Muscle layer of colon (tissue), 2 donors: ENCODE measurements around the gene ATG4B.

ENCODE experiments used
- H3K27ac ChIP-seq: one replicate; pipeline ENCODE4 v1.7.0; 2013; ENCODE audit warnings: low read depth, mild to moderate bottlenecking, low read length, moderate library complexity
- H3K27me3 ChIP-seq, 2 donors: one replicate each; pipeline ENCODE4 v1.7.0; 2013; ENCODE audit warnings: low read length in 2 of 2, mild to moderate bottlenecking in 2 of 2; ENCODE audit not compliant: insufficient read depth in 2 of 2, control insufficient read depth in 1 of 2
- H3K36me3 ChIP-seq: one replicate; pipeline ENCODE4 v1.7.0; 2013; ENCODE audit warnings: mild to moderate bottlenecking, low read length; ENCODE audit not compliant: insufficient read depth
- H3K4me1 ChIP-seq: one replicate; pipeline ENCODE4 v1.7.0; 2013; ENCODE audit warnings: mild to moderate bottlenecking, low read length; ENCODE audit not compliant: insufficient read depth
- H3K4me3 ChIP-seq, 2 donors: one replicate each; pipeline ENCODE4 v1.7.0; 2013; ENCODE audit warnings: low read length in 2 of 2, low read depth in 1 of 2, mild to moderate bottlenecking in 1 of 2, moderate library complexity in 1 of 2
- H3K9ac ChIP-seq: one replicate; pipeline ENCODE4 v1.7.0; 2013; ENCODE audit warnings: low read length
- H3K9me3 ChIP-seq: one replicate; pipeline ENCODE4 v1.7.0; 2013; ENCODE audit warnings: mild to moderate bottlenecking, low read length
- donor health status: abdominal sarcoma.
- donor health status: Adenocarcinoma of cecum.

Gene ATG4B

DNA sequence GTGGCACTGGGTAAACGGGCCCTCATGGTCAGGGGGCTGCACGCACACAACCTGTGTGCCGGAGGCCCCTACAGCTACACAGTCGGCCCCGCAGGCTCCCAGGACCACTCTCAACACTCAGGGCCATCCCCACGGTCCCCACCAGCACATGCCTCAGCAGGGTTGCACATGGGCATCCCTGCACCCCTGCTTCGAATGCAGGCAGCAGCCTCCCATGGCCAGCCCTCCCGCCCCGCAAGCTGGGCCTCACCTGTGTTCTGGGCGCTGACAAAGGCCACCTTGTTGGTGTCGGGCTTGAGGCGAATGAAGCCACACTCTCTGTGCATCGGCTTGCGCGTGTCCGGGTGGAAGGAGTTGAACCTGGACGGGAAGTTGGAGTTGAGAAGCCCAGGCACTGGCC is 34.8 kb upstream of the ATG4B start:
- Histone ChIP-seq H3K9ac (no peak overlapping the region), H3K36me3 (peaks cover 32% of the 10 kb centered on the region), H3K27ac (no peak overlapping the region)

DNA sequence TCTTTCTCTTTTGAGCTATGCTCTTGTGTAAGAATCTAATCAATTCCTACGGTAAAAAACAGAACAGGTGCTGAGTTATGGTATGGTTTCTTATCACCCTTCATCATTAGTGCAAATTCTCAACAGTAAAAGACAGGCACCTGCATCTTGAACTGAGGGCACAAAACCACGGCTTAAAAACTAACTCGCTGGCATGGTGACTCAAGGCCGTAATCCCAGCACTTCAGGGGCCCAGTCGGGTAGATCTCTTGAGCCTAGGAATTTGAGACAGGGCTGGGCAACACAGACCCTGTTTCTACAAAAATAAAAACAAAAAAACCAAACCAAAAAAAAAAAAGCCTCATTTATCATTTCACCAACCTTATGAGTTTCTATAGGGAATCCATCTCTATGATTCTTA is 33.8 kb upstream of the ATG4B start:
- no peaks in the 10 kb centered on the region for H3K4me1 ChIP-seq
- no peaks in the 10 kb centered on the region for H3K9me3 ChIP-seq
- H3K27me3 ChIP-seq: no peaks in the 10 kb centered on the region
- H3K9ac ChIP-seq: no peak overlapping the region
- no peak overlapping the region for H3K27ac ChIP-seq
- no peak overlapping the region for H3K4me3 ChIP-seq
- H3K36me3 ChIP-seq: peaks cover 32% of the 10 kb centered on the region

More for the DNA sequence above, 34.8 kb upstream of the ATG4B start:
- no peaks in the 10 kb centered on the region for H3K27me3 ChIP-seq
- H3K4me1 ChIP-seq: no peaks in the 10 kb centered on the region
- H3K9me3 ChIP-seq: no peaks in the 10 kb centered on the region
- no peak overlapping the region for H3K4me3 ChIP-seq

DNA sequence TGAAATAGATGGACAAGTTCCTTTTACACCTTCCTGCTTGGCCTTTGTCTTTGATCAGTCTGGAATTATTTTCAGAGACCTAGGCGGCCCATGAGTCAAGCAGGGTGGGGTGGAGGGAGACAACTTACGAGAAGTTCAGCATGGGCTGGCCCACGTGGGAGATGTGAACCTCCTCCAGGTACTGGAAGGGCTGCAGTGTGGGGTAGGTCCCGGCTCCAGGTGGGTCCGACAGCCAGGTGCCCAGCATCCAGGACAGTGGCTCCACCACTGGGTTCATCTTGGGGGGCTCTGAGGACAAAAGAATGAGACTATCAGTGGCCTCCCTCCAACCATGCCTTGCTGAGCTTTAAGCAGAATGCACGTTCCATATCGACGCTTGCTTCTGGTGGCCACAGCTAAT is 31.3 kb upstream of the ATG4B start:
- no peaks in the 10 kb centered on the region for H3K9me3 ChIP-seq
- H3K36me3 ChIP-seq: peaks cover 32% of the 10 kb centered on the region
- no peaks in the 10 kb centered on the region for H3K27me3 ChIP-seq
- peaks cover 10% of the 10 kb centered on the region for H3K4me1 ChIP-seq
- no peak overlapping the region for H3K27ac ChIP-seq
- H3K9ac ChIP-seq: no peak overlapping the region
- no peak overlapping the region for H3K4me3 ChIP-seq

DNA sequence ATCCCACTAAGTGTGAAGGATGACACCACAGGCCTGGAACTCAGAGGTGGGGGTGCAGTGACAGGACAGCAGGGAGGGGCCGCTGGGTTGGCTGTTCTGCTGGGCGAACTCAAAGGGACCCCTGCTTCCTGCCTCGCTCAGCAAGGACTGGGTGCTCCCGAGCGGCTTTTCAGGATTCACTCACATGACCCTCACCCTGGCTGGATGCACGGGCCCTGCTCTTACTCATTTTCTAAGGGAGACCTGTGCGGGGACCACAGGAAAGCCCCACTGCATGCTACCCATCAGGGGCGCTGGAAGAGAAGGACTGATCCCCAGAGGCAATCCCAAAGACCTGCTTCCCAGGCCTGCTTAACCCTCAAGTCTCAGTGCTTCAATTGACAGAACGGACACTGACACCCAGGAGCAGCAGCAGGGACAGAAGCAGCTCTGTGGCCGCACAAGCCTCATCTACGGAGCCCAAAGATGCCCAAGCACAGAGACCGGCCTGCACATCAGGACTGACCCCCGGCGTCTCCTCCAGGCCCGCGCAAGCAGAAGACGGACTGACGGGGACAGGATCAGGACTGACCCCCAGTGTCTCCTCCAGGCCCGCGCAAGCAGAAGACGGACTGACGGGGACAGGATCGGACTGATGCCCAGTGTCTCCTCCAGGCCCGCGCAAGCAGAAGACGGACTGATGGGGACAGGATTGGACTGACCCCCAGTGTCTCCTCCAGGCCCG is 30.2 kb upstream of the ATG4B start:
- no peak overlapping the region for H3K27ac ChIP-seq
- H3K36me3 ChIP-seq: peaks cover 26% of the 10 kb centered on the region
- H3K4me3 ChIP-seq: no peak overlapping the region
- no peak overlapping the region for H3K9ac ChIP-seq
- H3K9me3 ChIP-seq: no peaks in the 10 kb centered on the region
- peaks cover 10% of the 10 kb centered on the region for H3K4me1 ChIP-seq
- H3K27me3 ChIP-seq: no peaks in the 10 kb centered on the region

DNA sequence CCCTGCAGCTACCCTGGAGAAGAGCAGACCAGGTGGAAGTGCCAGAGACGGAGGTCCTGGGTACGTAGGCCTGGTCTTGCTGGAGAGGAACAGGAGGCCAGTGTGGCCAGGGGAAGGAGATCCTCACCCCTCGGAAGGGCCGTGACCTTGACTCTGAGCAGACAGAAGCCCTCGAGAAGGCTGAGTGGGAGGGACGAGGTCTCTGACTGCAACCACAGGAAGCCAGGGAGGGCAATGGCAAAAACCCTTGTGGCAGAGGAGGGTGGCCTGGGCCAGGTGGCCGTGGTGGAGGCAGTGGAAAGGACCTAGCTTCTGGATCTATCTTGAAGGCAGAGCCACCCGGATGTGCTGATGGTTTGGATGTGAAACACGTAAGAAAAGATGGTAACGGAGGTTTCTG is 28.6 kb upstream of the ATG4B start:
- no peaks in the 10 kb centered on the region for H3K9me3 ChIP-seq
- H3K27ac ChIP-seq: no peak overlapping the region
- peaks cover 10% of the 10 kb centered on the region for H3K4me1 ChIP-seq
- no peaks in the 10 kb centered on the region for H3K27me3 ChIP-seq
- no peak overlapping the region for H3K4me3 ChIP-seq
- peaks cover 21% of the 10 kb centered on the region for H3K36me3 ChIP-seq
- no peak overlapping the region for H3K9ac ChIP-seq

DNA sequence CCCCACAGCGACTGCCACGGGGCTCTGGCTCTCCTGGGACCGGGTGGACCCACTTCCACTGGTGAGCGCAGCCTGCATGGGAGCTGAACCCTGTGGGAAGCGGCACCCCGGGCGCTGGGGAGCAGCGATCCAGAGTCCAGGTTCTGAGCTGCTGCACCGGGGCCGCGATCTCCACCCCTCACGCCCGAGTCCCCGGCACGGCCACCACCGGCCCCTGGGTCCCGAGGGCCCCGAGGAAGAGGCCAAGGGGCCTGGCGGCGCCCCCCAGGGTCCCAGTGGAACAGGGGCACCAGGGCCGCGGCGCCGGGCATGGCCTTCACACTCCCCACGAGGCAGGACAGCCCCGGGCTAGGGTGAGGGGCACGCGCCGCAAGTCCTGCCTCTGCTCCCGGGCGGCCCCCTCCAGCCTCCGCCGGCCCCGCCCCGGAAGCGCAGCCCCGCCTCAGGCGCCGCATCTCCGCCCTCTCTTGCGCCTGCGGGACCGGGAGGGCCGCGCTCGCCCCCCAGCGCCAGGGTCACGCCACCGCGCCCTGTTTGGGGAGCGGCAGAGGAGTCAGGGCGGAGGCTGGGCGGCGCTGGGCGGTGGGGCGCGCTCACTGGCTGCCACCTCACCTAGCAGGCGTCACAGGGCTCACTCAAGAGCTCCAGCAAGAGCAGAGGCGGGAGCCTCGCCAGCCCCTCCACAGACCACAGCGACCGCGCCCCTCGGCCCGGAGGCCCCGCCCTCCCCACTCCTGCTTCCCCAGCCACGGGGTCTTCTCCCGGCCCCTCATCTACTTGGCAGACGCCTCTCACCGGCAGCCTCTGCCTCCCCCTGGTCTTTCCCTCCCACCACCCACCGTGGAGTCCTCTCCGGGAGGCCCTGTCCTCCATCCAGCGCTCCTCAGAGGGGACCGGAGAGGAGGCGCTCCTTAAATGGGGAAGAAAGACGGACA is 27.4 kb upstream of the ATG4B start:
- Histone ChIP-seq H3K9me3 (no peaks in the 10 kb centered on the region), H3K4me1 (peaks cover 10% of the 10 kb centered on the region), H3K9ac (peak overlapping the region; percentile 57), H3K36me3 (peaks cover 16% of the 10 kb centered on the region), H3K27me3 (no peaks in the 10 kb centered on the region), H3K27ac (peak overlapping the region; percentile 53), H3K4me3 (peak overlapping the region; percentile 52 to 62)

DNA sequence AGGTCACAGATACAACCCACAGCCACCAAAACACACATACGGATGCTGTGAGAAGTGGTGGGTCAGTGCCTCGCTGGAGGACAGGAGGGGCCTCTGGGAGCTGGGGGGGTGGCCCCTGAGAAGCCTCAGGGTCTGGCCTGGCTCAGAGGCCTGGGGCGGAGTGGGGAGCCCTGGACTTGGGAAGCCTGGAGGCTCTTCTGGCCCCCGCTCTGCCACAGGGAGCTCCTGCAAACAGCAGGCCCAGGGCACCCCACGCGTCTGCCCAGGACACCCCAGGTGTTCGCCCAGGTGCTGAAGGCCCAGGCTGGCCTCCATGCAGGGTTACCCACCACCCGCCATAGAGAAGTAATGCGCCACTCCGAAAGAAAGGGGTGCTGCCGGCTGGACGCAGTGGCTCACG is 26.4 kb upstream of the ATG4B start:
- peaks cover 6% of the 10 kb centered on the region for H3K36me3 ChIP-seq
- H3K9ac ChIP-seq: no peak overlapping the region
- H3K4me1 ChIP-seq: peaks cover 10% of the 10 kb centered on the region
- H3K27ac ChIP-seq: peak overlapping the region; percentile 53
- no peaks in the 10 kb centered on the region for H3K9me3 ChIP-seq
- no peaks in the 10 kb centered on the region for H3K27me3 ChIP-seq
- no peak overlapping the region for H3K4me3 ChIP-seq

DNA sequence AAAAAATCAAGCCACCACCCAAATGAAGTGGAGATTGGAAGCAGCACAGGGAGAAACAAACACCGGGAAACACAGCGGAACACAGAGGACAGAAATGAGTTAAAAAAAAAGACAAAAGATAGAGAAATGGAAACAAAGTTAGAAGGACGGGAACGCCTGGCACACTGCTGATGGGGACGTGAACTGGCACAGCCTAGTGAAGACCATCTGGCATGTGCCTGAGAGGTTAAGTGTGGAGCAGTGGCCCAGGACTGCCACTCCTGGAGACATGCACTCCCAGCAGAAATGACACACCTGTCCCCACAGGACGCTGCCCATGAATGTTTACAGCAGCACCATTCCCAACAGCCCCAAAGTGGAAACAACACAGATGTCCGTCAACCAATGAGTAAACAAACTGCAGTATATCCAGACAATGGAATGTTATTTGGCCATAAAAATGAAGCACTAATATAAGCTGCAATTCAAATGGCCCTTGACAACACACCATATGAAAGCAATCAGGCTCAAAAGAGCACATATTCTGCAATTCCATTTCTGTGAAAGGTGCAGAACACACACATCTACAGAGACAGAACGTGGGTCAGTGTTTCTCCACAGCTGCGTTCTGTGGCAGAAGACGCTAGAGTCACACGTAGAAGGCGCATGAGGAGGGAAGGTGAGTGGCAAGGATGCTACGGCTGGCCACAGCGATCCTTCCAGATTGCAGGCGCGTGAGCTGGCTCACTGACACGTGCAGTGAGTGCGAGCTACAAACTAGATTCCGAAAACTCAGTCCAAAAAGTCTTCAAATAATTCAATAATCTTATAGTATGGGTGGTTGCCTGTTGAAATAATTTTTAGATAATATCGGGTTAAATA is 25.1 kb upstream of the ATG4B start:
- Histone ChIP-seq H3K27me3 (no peaks in the 10 kb centered on the region), H3K9ac (no peak overlapping the region), H3K4me3 (no peak overlapping the region), H3K27ac (no peak overlapping the region), H3K4me1 (peaks cover 10% of the 10 kb centered on the region), H3K9me3 (no peaks in the 10 kb centered on the region), H3K36me3 (no peaks in the 10 kb centered on the region)

DNA sequence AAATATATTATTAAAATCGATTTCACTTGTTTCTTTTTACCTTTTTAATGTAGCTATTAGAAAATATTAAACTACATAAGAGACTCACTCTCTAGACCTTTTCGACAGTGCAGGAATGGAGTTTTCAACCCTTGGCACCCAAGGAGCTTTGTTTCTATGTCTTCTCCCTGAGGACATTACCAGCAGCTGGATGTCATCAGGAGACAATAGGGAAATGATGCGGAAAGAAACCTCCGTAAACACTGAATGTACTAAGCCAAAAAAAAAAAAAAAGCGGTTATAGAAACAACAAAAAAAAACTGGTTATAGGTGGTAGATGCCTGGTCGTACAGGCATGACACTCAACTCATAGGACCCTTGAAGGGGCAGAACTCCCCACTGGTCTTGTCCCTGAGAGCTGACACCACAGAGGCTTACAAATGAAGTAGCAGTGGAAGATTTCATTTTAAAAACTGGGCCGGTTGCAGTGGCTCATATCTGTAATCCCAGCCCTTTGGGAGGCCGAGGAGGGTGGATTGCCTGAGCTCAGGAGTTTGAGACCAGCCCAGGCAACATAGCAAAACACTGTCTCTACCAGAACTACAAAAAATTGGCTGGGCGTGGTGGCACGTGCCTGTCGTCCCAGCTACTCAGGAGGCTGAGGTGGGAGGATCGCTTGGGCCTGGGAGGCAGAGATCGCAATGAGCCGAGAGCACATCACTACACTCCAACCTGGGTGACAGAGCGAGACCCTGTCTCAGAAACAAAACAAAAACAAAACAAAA is 24.3 kb upstream of the ATG4B start:
- H3K27ac ChIP-seq: no peak overlapping the region
- H3K4me1 ChIP-seq: peaks cover 10% of the 10 kb centered on the region
- H3K27me3 ChIP-seq: no peaks in the 10 kb centered on the region
- H3K9me3 ChIP-seq: no peaks in the 10 kb centered on the region
- H3K4me3 ChIP-seq: no peak overlapping the region
- no peak overlapping the region for H3K9ac ChIP-seq
- H3K36me3 ChIP-seq: no peaks in the 10 kb centered on the region

DNA sequence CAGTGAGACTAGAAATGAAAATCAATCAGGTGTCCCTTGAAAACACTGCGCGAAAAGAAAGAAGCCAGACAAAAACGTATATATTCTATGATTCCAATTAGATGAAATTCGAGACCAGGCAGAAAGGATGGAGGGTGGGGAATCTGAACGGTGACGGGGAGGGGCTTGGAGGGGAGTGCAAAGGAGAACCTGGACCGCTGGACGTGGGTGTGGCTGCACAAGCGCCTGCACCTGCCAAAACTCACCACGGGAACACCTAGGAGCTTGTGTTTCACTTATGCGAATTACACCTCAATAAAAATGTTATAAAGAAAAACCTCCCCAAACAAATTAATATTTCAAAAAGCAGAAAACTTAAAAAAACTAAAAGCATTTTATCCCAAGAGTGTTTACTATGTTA is 22.5 kb upstream of the ATG4B start:
- no peak overlapping the region for H3K4me3 ChIP-seq
- H3K36me3 ChIP-seq: no peaks in the 10 kb centered on the region
- H3K27ac ChIP-seq: no peak overlapping the region
- H3K9ac ChIP-seq: no peak overlapping the region
- H3K27me3 ChIP-seq: no peaks in the 10 kb centered on the region
- peaks cover 5% of the 10 kb centered on the region for H3K4me1 ChIP-seq
- no peaks in the 10 kb centered on the region for H3K9me3 ChIP-seq
